HEK293 (cell line): ENCODE results near the gene DSP.

ENCODE experiments used
- ATF2 ChIP-seq: fragments of 450-650 bp; formaldehyde crosslinking; IDR thresholded peaks from 2 replicates; pipeline ENCODE4 v1.5.1; 2016; ENCODE audit warnings: missing biosample characterization, missing genetic modification characterization, low read depth
- GFI1B ChIP-seq: fragments of 450-650 bp; formaldehyde crosslinking; IDR thresholded peaks from 2 replicates; pipeline ENCODE4 v1.5.1; 2016; ENCODE audit warnings: missing biosample characterization, missing genetic modification characterization
- GLIS2 ChIP-seq: fragments of 450-650 bp; formaldehyde crosslinking; IDR thresholded peaks from 2 replicates; pipeline ENCODE4 v1.5.1; 2016; ENCODE audit warnings: missing biosample characterization, missing genetic modification characterization
- KLF9 ChIP-seq: fragments of 450-650 bp; formaldehyde crosslinking; IDR thresholded peaks from 2 replicates; pipeline ENCODE4 v1.5.1; 2016; ENCODE audit warnings: missing biosample characterization, missing genetic modification characterization, low read depth
- PRDM2 ChIP-seq: fragments of 450-650 bp; formaldehyde crosslinking; IDR thresholded peaks from 2 replicates; pipeline ENCODE4 v1.5.1; 2016; ENCODE audit warnings: missing biosample characterization, missing genetic modification characterization, borderline replicate concordance
- PRDM4 ChIP-seq: fragments of 450-650 bp; formaldehyde crosslinking; IDR thresholded peaks from 2 replicates; pipeline ENCODE4 v1.5.1; 2017; ENCODE audit warnings: missing biosample characterization, missing genetic modification characterization
- SCRT2 ChIP-seq: fragments of 450-650 bp; formaldehyde crosslinking; IDR thresholded peaks from 2 replicates; pipeline ENCODE4 v1.5.1; 2016; ENCODE audit warnings: missing biosample characterization, missing genetic modification characterization
- WT1 ChIP-seq: fragments of 450-650 bp; formaldehyde crosslinking; IDR thresholded peaks from 2 replicates; pipeline ENCODE4 v1.5.1; 2016; ENCODE audit warnings: missing biosample characterization, missing genetic modification characterization
- YY2 ChIP-seq: fragments of 450-650 bp; formaldehyde crosslinking; IDR thresholded peaks from 2 replicates; pipeline ENCODE4 v1.5.1; 2016; ENCODE audit warnings: missing biosample characterization, missing genetic modification characterization
- ZEB2 ChIP-seq: fragments of 450-650 bp; formaldehyde crosslinking; IDR thresholded peaks from 2 replicates; pipeline ENCODE4 v1.5.1; 2016; ENCODE audit warnings: missing biosample characterization, missing genetic modification characterization
- ZNF121 ChIP-seq: fragments of 450-650 bp; formaldehyde crosslinking; IDR thresholded peaks from 2 replicates; pipeline ENCODE4 v1.5.1; 2016; ENCODE audit warnings: missing biosample characterization, missing genetic modification characterization
- ZNF133 ChIP-seq: fragments of 450-650 bp; formaldehyde crosslinking; IDR thresholded peaks from 2 replicates; pipeline ENCODE4 v1.5.1; 2016; ENCODE audit warnings: missing biosample characterization, missing genetic modification characterization
- ZNF174 ChIP-seq: fragments of 450-650 bp; formaldehyde crosslinking; IDR thresholded peaks from 2 replicates; pipeline ENCODE4 v1.5.0; 2017; ENCODE audit warnings: missing biosample characterization, mild to moderate bottlenecking, missing genetic modification characterization
- ZNF302 ChIP-seq: fragments of 450-650 bp; formaldehyde crosslinking; IDR thresholded peaks from 2 replicates; pipeline ENCODE4 v1.5.1; 2016; ENCODE audit warnings: missing biosample characterization, missing genetic modification characterization, low read depth
- ZNF324 ChIP-seq: fragments of 450-650 bp; formaldehyde crosslinking; IDR thresholded peaks from 2 replicates; pipeline ENCODE4 v1.5.1; 2016; ENCODE audit warnings: missing biosample characterization, missing genetic modification characterization
- ZNF341 ChIP-seq: fragments of 450-650 bp; formaldehyde crosslinking; IDR thresholded peaks from 2 replicates; pipeline ENCODE4; 2016; ENCODE audit warnings: low read depth, missing biosample characterization, missing genetic modification characterization
- ZNF394 ChIP-seq: fragments of 450-650 bp; formaldehyde crosslinking; IDR thresholded peaks from 2 replicates; pipeline ENCODE4 v1.5.1; 2016; ENCODE audit warnings: missing biosample characterization, missing genetic modification characterization, mild to moderate bottlenecking, moderate library complexity, borderline replicate concordance
- ZNF549 ChIP-seq: fragments of 450-650 bp; IDR thresholded peaks from 2 replicates; pipeline ENCODE4 v1.5.1; 2018; ENCODE audit warnings: missing biosample characterization, missing genetic modification characterization, mild to moderate bottlenecking, inconsistent platforms, moderate library complexity
- ZNF560 ChIP-seq: fragments of 450-650 bp; formaldehyde crosslinking; IDR thresholded peaks from 2 replicates; pipeline ENCODE4 v1.5.1; 2017; ENCODE audit warnings: missing biosample characterization, missing genetic modification characterization, borderline replicate concordance
- ZNF580 ChIP-seq: fragments of 450-650 bp; formaldehyde crosslinking; IDR thresholded peaks from 2 replicates; pipeline ENCODE4 v1.5.1; 2016; ENCODE audit warnings: missing biosample characterization, missing genetic modification characterization
- ZNF837 ChIP-seq: fragments of 450-650 bp; formaldehyde crosslinking; IDR thresholded peaks from 2 replicates; pipeline ENCODE4 v1.5.1; 2016; ENCODE audit warnings: missing biosample characterization, missing genetic modification characterization
- ZSCAN16 ChIP-seq: fragments of 450-650 bp; formaldehyde crosslinking; IDR thresholded peaks from 2 replicates; pipeline ENCODE4 v1.5.1; 2016; ENCODE audit warnings: missing biosample characterization, missing genetic modification characterization
- TF ChIP-seq, protein P1 (sequence below): fragments of 450-650 bp; formaldehyde crosslinking; IDR thresholded peaks from 2 replicates; pipeline ENCODE4 v1.5.1; 2016; ENCODE audit warnings: missing biosample characterization, missing genetic modification characterization, borderline replicate concordance
- TF ChIP-seq, protein P2 (sequence below): fragments of 450-650 bp; formaldehyde crosslinking; IDR thresholded peaks from 2 replicates; pipeline ENCODE4 v1.5.1; 2017; ENCODE audit warnings: missing biosample characterization, missing genetic modification characterization

DSP gene

DNA sequence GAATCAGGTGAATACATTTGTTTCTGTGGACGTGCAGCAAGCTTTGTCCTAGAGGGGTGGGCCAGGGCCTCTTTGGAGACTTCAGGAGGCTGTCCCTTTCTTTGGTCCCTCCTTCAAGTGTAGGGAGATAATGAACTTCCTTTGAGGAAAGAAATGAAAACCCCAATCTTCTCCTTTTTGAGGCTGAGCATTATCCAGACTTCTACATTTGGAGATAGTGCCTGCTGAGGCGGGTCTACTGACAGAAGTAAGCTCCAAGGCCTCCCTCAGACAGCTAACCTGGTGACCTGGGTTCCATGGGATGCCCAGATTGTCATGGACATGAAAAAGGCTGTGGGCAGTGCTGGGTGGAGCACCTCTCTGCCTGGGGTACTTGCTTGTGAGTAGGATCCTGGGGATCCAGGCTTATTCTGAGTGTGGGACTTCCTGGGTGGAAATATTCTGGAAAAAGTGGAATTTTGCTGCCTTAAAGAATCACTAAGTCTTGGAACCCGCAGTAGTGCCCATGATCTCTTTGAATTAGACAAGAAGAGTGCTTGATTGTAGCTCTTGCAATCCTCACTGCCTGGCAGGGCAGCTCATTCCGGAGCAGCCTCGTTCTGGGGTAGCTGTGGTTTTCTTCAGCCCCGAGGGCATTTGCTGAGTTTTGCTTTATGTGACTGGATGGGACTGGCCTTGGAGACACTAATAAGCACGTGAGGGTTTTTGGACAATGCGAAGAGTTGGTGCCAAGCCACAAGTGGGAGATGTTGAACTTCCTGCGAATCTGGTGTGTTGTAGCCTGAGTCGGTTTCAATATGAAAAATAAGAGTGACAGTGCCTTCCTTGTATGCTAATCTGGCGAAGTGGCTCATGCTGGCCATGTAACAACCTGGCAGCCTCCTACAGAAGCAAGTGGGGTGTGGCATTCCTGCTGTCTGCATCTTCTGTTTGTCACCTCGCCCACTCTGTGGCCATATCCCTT, 76.6 kb downstream of the DSP start (continued):
- no peak for TF ChIP-seq ZEB2 (tag by site-specific recombination)
- no peak for TF ChIP-seq PRDM4 (tag by site-specific recombination)
- TF ChIP-seq ZNF121 (tag by site-specific recombination), result no peak
- no peak for TF ChIP-seq ZNF560 (tag by site-specific recombination)
- TF ChIP-seq ZNF837 (tag by site-specific recombination), result no peak
- TF ChIP-seq ZNF133, result no peak
- peak; percentile 86 for TF ChIP-seq SCRT2
- no peak for TF ChIP-seq WT1 (tag by site-specific recombination)
- TF ChIP-seq KLF9, result no peak
- no peak for TF ChIP-seq ZNF580 (tag by site-specific recombination)
- no peak for TF ChIP-seq GFI1B (tag by site-specific recombination)
- TF ChIP-seq ZNF549 (tag by site-specific recombination), result peak; percentile 30; the same call in 1 of the 2 replicates
- no peak for TF ChIP-seq GLIS2 (tag by site-specific recombination)
- TF ChIP-seq, protein P1, sequence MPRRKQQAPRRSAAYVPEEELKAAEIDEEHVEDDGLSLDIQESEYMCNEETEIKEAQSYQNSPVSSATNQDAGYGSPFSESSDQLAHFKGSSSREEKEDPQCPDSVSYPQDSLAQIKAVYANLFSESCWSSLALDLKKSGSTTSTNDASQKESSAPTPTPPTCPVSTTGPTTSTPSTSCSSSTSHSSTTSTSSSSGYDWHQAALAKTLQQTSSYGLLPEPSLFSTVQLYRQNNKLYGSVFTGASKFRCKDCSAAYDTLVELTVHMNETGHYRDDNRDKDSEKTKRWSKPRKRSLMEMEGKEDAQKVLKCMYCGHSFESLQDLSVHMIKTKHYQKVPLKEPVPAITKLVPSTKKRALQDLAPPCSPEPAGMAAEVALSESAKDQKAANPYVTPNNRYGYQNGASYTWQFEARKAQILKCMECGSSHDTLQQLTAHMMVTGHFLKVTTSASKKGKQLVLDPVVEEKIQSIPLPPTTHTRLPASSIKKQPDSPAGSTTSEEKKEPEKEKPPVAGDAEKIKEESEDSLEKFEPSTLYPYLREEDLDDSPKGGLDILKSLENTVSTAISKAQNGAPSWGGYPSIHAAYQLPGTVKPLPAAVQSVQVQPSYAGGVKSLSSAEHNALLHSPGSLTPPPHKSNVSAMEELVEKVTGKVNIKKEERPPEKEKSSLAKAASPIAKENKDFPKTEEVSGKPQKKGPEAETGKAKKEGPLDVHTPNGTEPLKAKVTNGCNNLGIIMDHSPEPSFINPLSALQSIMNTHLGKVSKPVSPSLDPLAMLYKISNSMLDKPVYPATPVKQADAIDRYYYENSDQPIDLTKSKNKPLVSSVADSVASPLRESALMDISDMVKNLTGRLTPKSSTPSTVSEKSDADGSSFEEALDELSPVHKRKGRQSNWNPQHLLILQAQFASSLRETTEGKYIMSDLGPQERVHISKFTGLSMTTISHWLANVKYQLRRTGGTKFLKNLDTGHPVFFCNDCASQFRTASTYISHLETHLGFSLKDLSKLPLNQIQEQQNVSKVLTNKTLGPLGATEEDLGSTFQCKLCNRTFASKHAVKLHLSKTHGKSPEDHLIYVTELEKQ (tag by site-specific recombination), result peak; percentile 4; the same call in 1 of the 2 replicates
- no peak for TF ChIP-seq ZNF324 (tag by site-specific recombination)
- no peak for TF ChIP-seq ZSCAN16 (tag by site-specific recombination)
- no peak for TF ChIP-seq ATF2 (tag by site-specific recombination)
- no peak for TF ChIP-seq YY2 (tag by site-specific recombination)
- no peak for TF ChIP-seq ZNF302 (tag by site-specific recombination)
- no peak for TF ChIP-seq ZNF341 (tag by site-specific recombination)
- peak; percentile 84; the same call in 1 of the 2 replicates for TF ChIP-seq ZNF394
- no peak for TF ChIP-seq ZNF174 (tag by site-specific recombination)
- TF ChIP-seq, protein P2, sequence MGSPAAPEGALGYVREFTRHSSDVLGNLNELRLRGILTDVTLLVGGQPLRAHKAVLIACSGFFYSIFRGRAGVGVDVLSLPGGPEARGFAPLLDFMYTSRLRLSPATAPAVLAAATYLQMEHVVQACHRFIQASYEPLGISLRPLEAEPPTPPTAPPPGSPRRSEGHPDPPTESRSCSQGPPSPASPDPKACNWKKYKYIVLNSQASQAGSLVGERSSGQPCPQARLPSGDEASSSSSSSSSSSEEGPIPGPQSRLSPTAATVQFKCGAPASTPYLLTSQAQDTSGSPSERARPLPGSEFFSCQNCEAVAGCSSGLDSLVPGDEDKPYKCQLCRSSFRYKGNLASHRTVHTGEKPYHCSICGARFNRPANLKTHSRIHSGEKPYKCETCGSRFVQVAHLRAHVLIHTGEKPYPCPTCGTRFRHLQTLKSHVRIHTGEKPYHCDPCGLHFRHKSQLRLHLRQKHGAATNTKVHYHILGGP (tag by site-specific recombination), result no peak
- TF ChIP-seq PRDM2 (tag by site-specific recombination), result no peak
